HG03520 (cell line): Measurements from ENCODE around the gene BSG.

Source experiments
- ATAC-seq: cut with Tn5 transposase; IDR thresholded peaks from one replicate; pipeline ENCODE4 v1.9.1; 2021; ENCODE audit warnings: mild to moderate bottlenecking, moderate library complexity; ENCODE audit not compliant: unreplicated experiment

Gene BSG

DNA sequence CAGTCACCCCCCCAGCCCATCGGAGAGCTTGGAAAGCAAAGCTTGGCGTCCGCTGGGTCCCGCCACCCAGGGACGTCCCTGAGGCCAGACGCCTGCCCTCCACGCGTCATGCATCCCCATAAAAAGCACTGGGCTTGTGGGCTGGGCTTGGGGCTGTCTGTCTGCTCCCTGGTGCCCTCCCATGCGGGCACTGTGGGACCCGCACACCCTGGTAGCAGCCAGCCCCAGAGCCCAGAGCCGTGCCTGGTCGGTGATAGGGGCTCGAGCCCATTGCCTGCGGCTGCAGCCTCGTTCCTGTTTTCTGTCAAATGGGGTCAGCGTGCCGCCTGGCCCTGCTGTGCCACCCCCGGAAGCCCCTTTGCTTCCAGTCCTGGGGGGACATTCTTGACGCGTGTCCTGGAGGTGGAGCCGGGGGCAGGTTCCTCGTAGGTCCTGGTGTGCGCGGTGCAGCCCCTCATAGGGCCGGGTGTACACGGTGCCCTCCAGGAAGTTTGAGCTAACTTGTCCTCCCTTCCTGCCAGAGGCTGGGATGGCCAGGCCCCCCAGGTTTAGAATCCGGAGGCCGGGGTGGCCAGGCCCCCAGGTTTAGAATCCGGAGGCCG is 32.9 kb upstream of the BSG start:
- ATAC-seq: no peak

- ATAC-seq: no peak
Measured at GRCh38 chr19:540867-541637, 31.3 kb upstream of the BSG start.

DNA sequence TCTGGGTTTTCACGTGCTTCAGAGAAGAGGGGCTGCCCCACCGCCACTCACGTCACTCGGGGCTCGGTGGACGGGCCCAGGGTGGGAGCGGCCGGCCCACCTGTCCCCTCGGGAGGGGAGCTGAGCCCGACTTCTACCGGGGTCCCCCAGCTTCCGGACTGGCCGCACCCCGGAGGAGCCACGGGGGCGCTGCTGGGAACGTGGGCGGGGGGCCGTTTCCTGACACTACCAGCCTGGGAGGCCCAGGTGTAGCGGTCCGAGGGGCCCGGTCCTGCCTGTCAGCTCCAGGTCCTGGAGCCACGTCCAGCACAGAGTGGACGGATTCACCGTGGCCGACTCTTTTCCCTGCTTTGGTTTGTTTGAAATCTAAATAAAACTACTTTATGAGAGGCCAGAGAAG is 30.7 kb upstream of the BSG start:
- ATAC-seq: no peak

DNA sequence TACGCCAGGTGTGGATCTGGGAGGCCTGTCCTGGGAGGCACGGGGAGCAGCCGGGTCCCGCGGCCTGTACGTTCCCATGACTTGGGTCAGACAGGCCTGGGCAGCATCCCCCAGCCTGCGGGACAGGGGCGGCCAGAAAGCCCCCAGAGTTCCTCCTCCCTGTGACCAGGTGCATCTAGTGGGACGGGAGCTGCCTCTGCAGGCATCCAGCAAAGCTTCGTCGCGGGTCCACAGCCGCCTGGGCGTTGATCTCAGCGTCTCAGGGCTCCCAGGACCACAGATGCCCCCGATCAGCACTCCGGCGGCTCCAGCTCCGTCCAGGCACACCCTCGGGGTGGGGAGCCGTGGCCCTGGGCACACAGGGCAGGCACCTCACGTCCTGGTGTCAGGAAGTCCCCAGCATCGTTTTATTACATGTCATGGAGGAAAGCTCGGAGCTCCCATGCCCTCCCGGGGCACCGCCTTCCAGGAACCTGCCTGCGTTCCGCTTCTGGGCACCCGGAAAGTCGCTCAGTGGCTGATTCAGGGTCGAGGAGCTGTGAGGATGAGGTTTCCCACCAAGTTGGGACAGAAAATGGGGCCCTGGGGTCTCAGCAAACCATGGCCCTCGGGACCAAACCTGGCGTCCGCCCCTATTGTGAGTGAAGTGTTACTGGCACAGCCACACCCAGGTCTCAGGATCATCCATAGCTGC is 30.1 kb upstream of the BSG start:
- ATAC-seq: no peak

DNA sequence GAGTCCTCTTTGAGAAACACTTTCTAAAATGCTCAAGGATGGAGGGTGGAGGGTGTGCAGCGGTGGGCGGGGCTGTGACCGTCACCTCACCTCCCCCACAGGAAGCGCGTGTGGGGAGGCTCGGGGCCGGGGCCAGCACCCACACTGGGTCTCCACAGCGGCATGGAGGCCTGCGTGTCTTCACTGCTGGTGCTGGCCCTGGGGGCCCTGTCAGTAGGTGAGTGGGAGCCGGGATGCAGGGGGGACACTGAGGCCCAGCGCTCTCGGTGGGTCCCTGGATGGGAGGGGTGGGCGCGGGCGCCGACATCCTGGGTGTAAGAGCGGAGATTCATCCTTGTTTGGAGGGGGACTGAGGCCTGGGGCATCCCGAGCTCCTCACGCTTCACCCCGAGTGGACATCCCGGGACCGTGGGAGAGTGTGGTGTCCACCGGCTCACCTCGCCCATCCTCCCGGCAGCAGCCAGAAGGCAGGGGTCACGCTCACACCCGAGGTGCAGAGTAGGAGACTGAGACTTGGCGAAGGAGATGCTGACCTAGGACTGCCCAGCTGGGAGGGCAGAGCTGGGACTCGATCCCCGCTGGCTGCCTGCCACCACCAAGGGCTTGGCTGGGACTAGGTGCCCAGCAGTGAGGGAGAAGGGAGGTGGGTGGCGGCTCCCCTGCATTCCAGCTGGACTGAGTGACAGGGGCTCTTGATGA is 28.3 kb upstream of the BSG start, which contains the start of gene GZMM:
Gene GZMM (plus strand): TSS at position 144 of the 699 bp plus-strand sequence. CDS start 19 bp downstream, at position 163.
- ATAC-seq: no peak

DNA sequence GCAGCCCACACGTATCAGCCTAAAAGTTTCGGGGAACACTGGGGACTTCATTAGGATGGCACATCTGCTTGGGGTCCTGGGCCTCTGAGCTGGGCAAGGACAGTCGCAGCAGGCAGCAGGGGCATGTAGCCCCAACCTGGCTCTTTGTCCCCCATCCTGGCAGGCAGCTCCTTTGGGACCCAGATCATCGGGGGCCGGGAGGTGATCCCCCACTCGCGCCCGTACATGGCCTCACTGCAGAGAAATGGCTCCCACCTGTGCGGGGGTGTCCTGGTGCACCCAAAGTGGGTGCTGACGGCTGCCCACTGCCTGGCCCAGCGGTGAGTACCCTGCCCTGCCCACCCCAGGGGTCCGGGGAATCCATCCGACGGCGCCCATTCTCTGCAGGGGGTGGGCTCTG is 25.3 kb upstream of the BSG start:
- ATAC-seq: no peak

DNA sequence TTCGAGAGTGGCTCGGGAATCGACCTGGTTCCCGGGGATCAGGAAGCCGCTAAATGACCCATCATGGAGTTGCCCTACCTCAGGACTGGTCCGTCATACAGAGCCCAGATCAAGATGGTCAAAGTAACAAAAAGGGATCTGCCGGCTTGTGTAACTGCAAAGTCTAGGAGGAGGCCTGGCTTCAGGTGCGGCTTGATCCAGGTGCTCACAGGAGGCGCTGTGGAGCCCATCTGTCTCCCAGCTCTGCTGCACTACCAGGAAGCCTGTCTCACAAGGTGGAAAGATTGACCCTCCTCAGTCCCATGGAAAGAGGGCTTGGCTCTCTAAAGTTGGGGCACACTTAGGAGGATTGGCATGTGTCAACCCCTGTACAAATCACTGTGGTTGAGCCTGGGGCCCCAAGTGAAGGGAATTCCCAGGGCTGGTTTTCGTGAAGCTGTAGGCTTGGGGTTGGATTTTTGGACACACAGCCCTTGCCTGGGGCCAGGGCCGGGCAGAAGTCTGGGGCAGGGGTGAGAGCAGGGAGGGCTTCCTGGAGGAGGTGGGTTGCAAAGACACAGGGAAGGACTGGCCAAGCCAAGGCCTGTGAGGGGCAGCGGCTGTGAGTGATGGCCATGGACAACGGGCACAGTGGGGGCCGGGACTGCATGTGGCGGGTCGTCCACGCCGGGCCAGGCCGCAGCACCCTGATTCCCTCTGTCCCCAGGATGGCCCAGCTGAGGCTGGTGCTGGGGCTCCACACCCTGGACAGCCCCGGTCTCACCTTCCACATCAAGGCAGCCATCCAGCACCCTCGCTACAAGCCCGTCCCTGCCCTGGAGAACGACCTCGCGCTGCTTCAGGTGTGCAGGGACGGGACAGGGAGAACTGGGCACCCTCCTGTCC is 24.3 kb upstream of the BSG start:
- no peak for ATAC-seq

GRCh38 chr19:548886-549830 is 23.2 kb upstream of the BSG start:
- ATAC-seq: no peak

- no peak for ATAC-seq
Measured at GRCh38 chr19:554817-555216, 17.6 kb upstream of the BSG start.

GRCh38 chr19:555474-555808 is 17.0 kb upstream of the BSG start:
- ATAC-seq: no peak

DNA sequence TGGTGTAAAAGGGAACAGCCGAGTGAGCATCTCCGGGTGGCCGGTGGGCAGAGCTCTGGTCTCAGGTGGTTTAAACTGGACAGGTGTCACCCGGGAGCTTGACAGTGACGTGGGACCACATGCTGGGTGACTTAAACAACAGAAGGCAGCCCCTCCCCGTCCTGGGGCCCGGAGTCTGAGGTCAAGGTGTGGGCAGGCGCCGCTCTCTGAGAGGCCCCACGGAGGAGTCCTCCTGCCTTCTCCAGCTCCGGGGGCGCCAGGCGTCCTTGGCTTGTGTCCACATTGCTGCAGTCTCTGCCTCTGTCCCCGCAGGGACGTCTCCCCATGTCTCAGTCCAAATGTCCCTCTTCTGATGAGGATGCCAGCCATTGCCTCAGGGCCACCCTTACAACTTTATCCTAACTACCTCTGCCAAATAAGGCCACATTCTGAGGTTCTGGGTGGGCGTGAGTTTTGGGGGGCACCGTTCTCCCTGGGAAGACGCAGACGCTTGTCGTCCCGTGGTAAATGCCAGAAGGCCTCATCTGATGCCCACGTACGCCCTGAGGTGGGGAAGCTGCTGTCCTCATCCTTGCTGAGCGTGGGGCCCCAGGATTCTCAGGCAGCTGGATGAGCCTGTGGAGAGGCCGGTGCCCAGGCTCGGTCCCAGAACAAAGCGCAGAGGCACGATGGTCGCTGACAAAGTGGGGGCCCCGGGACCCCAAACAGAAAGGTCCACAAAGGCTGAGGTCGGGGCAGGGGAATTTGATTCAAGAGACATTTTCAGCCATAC is 15.6 kb upstream of the BSG start:
- no peak for ATAC-seq

- no peak for ATAC-seq
Measured at GRCh38 chr19:558770-559439, 13.5 kb upstream of the BSG start.

DNA sequence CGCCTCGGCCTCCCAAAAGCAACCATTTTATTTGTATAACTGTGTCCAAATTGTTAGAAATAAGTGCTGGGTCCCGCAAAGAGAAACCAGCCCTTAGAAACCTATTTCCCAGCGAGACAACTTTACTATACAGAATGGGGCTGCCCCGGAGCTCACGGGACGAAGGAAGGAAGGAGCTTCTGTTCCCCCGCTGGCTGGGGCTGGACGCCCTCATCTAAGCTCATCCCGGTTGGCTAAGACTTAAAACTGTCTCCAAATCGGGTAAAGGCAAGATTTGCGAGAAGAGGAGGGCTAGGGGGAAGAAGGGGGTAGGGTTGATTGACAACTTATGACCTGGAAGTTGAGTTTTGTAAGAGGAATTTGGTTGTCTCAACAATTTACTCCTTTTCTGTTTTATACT is 12.3 kb upstream of the BSG start:
- no peak for ATAC-seq

DNA sequence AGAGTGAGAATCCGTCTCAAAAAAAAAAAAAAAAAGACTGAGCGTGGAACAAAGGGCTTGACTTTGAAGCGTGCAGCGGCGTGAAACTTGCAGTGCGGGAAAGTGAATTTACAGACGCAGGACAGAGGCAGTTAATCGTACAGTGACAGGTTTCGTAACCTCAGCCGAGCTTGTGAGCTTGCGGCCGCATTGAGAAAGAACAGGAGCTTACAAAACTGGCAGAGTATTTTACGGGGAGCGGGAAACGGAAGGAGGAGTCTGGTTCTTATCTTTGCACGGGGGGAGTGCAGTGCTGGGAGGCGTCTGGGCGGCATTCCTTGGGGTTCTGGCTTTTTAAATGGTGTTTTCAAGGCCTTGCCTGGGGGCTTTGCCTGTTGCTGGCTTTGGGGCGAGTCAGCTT is 6.0 kb upstream of the BSG start:
- ATAC-seq: no peak

- no peak for ATAC-seq
Measured at GRCh38 chr19:566844-567243, 5.6 kb upstream of the BSG start.

DNA sequence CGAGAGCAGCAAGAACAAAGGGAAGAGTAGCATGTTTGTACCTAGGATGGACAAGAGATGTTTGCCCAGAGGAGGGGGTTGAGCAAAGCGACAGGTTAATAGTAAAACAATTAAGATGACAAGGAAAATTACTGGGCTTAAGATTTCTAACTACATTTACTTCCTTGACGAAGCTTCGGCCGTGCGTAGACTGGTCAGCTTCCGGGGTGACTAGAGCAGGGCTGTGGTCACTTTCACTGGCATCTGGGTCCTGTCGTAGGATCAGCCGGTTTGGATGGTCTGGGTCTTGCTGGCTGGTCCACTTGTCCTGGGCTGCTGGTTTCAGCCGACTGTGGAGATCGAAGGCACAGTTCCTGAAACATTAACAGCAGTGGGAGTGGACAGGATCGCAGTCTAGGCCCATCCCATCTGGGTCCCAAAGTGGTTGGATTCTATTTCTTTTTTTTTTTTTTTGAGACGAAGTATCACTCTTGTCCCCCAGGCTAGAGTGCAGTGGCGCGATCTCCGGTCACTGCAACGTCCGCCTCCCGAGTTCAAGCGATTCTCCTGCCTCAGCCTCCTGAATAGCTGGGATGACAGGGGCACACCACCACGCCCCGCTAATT is 5.0 kb upstream of the BSG start:
- ATAC-seq: no peak

GRCh38 chr19:570251-570686 is 2.1 kb upstream of the BSG start:
- ATAC-seq: no peak
